GM12801 (cell line): ENCODE results near the gene COA1.

Experiments used
- TF ChIP-seq, protein P1 (sequence below): IDR thresholded peaks from one replicate; pipeline ENCODE4 v1.5.1; 2011; ENCODE audit warnings: control low read depth; ENCODE audit not compliant: insufficient read length; ENCODE audit errors: extremely low read depth

Gene COA1

DNA sequence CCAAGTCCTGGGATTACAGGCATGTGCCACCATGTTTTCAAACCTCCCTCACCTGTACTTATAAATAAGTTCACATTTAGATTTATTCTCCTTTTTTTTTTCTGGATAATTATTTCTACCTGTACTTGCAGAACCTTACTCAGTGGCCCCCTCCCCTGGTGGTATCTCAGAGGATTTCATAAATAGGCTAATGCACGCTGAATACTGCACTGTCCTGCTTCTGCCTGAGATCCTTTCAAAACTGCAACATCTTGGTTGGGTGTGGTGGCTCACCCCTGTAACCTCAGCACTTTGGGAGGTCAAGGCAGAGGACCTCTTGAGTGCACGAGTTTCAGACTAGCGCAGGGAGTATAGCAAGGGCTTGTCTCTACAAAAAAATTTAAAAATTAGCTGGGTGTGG lies 24.5 kb upstream of the COA1 start:
- TF ChIP-seq, protein P1, sequence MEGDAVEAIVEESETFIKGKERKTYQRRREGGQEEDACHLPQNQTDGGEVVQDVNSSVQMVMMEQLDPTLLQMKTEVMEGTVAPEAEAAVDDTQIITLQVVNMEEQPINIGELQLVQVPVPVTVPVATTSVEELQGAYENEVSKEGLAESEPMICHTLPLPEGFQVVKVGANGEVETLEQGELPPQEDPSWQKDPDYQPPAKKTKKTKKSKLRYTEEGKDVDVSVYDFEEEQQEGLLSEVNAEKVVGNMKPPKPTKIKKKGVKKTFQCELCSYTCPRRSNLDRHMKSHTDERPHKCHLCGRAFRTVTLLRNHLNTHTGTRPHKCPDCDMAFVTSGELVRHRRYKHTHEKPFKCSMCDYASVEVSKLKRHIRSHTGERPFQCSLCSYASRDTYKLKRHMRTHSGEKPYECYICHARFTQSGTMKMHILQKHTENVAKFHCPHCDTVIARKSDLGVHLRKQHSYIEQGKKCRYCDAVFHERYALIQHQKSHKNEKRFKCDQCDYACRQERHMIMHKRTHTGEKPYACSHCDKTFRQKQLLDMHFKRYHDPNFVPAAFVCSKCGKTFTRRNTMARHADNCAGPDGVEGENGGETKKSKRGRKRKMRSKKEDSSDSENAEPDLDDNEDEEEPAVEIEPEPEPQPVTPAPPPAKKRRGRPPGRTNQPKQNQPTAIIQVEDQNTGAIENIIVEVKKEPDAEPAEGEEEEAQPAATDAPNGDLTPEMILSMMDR, result no peak

- TF ChIP-seq, protein P1, result no peak
These were observed 24.0 kb upstream of the COA1 start for GRCh38 chr7:43753271-43753810.

GRCh38 chr7:43752411-43752810 lies 23.1 kb upstream of the COA1 start:
- TF ChIP-seq, protein P1, result no peak

GRCh38 chr7:43750016-43750887 lies 20.9 kb upstream of the COA1 start:
- TF ChIP-seq, protein P1, result no peak

GRCh38 chr7:43749383-43749940 lies 20.1 kb upstream of the COA1 start:
- TF ChIP-seq, protein P1, result no peak

- TF ChIP-seq, protein P1, result no peak
These were observed 18.2 kb upstream of the COA1 start for GRCh38 chr7:43747328-43748105.

DNA sequence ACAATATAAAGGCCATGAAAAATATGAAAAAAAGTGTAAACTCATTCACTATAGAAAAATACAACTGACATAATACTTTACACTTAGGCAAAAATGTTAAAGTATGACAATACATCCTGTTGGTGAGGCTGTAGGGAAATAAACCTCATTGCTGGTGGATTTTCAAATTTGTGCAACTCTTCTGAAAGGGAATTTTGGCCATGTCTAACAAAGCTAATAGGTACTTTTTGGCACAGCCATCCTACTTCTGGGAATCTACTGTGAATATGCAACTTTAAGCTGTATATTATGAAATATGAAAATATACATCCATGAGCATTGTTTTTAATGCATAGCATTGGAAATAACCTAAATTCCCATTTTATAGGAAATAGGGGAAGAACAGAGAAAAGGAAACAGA lies 13.4 kb upstream of the COA1 start:
- TF ChIP-seq, protein P1, result no peak
